Renal cortex interstitium (tissue), 11 donors: ENCODE data around the gene SPATA2. TPM values are rescaled to one million over a fixed set of nuclear protein-coding genes. Genes with fewer than 3 reads are reported as not detected.

Experiments used
- DNase-seq, 11 donors: peaks; one replicate each; pipeline ENCODE4 v3.0.0-alpha.2; 2013; ENCODE audit warnings: low read depth in 9 of 11, low spot score in 4 of 11; ENCODE audit errors: extremely low read depth in 1 of 11
- polyA plus RNA-seq, 3 donors: library from polyadenylated mRNA; unstranded; fragments of 120-200 nt; gene quantifications; one replicate each; pipeline ENCODE4 v1.2.1, GENCODE V29; 2013; ENCODE audit not compliant: insufficient read length in 3 of 3

The SPATA2 gene
- polyA plus RNA-seq, 3 donors = 9.3 to 11.1 (median 9.9) TPM

GRCh38 chr20:49941456-49941855, 26.1 kb upstream of the SPATA2 start:
- DNase-seq = no peak

- DNase-seq = no peak
Measured at GRCh38 chr20:49938173-49939163, 23.1 kb upstream of the SPATA2 start.

DNA sequence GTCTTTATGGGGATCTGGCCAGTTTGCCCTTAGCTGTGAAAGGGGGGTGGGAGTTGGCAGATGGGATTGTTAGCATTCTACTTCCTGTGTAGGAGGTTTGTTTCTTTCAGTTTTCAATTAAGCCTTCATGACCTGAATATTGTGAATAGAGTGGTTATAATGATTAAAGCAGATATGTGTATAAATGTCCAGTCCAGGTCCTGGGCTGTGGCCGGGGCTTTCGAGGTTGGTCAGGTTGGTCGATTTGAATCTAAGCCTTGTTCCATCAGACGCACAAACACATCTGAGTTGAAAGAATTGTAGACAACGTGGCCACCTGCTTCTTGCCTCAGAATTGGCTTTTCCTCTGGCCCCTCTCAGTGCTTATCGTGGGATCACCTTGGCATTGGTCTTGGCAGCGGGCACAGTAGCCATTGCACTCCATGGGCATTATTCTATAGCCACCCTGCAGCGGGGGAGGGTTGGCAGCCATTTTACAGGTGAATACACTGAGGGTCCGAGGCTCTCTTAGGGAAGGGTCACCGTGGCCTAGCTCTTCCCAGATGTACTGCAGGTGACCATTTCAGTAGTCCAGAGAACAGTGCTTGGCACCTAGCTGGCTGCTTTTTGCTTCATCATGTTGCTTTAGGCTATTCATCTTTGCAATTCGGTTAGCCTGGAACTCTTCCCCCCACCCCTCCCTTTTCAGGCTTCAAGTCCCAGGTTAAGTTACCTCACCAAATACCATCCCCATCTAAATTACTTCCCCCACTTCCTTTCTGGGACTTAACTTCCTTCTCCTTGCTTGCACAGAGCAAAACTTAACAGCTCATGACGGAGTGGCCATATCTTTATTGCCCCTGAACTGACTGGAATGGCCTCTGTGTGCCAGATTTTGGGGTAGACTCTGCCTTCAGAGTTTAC, 21.9 kb upstream of the SPATA2 start:
- DNase-seq = peak in 2 of 11 donors; percentile 57 to 61

DNA sequence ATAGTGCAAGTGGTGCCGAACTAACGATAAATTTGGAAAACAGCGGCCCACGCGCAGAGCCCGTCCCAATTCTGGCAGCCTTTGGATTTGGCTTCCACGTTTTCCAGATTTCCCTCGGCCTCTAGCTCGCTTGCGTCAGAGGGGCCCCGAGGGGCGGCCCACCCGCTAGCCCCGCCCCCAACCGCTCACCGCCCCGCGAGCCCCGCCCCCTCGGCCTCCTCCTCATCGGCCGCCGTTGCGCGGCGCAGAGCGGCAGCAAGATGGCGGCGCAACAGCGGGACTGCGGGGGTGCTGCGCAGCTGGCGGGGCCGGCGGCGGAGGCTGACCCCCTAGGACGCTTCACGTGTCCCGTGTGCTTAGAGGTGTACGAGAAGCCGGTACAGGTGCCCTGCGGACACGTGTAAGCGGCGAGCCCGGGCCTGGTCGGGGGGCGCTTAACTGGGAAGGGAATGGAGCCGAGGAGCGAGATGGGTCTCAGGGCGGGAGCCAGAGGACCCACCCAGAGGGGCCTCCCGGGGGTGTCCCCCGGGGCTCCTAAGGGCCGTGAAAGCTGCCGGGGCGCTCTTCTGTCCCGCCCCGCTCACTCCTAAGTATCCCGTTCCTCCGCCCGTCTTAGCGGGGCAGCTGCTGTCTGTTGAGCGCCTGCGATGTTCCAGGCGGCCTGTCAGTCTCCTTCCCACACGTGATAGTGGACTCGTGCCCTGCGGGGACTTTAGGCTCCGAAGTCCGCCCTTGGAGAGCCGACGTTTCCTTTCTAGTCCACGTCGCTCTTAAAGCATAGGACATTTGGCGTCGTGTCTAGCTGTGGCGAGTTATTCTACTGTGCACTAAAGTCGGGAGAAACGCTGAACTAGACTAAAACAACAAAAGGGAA, 21.1 kb upstream of the SPATA2 start, which contains the start of gene RNF114:
Gene RNF114 (plus strand): TSS at position 245 of the 874 bp plus-strand sequence. CDS start 16 bp downstream, at position 261.
- DNase-seq = peak; percentile 78 to 92 (median 89)

DNA sequence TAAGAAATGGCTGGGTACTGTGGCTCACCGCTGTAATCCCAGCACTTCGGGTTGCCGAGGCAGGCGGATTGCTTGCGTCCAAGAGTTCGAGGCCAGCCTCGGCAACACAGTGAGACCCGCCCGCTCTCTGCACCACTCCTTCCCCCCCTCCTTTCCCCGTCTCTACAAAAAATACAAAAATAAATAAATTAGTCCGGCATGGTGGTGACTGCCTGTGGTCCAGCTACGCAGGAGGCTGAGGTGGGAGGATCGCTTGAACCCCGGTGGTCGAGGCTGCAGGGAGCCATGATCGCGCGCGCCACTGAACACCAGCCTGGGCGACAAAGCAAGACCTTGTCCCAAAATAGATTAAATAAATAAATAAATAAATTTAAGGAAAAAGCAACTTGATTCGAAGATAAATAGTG, 20.4 kb upstream of the SPATA2 start:
- DNase-seq = no peak

DNA sequence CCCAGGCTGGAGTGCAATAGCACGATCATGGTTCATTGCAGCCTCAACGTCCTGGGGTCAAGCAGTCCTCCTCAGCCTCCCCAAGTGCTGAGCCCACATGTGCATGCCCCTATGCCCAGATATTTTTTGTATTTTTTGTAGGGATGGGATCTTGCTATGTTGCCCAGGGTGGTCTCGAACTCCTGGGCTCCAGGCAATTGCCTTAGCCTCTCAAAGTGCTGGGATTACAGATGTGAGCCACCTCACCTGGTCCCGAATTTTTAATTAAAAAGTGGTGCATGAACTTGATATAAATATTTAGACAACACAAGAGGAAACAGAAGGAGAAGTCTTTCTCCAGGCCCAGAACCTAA, 13.8 kb upstream of the SPATA2 start:
- DNase-seq = no peak

GRCh38 chr20:49928411-49929141, 13.2 kb upstream of the SPATA2 start:
- peak in 5 of 11 donors; percentile 62 to 80 (median 72) for DNase-seq

GRCh38 chr20:49925901-49926454, 10.6 kb upstream of the SPATA2 start:
- DNase-seq = no peak

DNA sequence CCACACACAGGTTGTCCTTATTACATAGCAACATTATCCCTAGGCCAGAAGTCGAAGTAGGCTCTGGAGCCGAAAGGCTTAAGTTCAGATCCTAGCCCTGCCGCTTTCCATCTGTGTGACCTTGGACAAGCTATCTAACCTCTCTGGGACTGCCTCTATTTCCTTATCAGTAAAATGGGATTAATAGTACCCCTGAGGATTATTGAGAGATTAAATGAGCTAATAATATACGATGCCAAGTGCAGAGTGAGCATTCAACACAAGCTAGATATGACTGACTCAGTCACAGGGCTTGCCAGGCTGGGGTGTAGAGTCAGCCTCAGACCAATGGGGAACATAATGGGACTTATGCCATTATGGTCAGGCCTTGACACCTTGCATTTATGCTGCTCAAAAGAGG, 8.9 kb upstream of the SPATA2 start:
- DNase-seq = no peak

DNA sequence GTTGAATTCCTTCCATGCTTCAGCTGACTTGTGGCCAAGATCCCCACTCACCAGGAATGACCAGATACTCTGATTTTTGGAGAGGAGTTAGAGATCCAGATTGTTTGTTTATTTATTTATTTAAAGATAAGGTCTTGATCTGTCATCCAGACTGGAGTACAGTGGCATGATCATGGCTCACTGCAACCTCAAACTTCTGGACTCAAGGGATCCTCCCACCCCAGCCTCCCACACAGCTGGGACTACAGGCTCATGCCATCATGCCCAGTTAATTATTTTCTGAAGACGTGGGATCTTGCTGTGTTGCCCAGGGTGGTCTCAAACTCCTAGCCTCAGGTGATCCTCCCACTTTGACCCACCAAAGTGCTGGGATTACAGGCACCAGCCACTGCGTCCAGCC, 4.1 kb upstream of the SPATA2 start:
- no peak for DNase-seq

GRCh38 chr20:49919009-49919408, 3.7 kb upstream of the SPATA2 start:
- no peak for DNase-seq

GRCh38 chr20:49918446-49918845, 3.1 kb upstream of the SPATA2 start:
- DNase-seq = no peak

DNA sequence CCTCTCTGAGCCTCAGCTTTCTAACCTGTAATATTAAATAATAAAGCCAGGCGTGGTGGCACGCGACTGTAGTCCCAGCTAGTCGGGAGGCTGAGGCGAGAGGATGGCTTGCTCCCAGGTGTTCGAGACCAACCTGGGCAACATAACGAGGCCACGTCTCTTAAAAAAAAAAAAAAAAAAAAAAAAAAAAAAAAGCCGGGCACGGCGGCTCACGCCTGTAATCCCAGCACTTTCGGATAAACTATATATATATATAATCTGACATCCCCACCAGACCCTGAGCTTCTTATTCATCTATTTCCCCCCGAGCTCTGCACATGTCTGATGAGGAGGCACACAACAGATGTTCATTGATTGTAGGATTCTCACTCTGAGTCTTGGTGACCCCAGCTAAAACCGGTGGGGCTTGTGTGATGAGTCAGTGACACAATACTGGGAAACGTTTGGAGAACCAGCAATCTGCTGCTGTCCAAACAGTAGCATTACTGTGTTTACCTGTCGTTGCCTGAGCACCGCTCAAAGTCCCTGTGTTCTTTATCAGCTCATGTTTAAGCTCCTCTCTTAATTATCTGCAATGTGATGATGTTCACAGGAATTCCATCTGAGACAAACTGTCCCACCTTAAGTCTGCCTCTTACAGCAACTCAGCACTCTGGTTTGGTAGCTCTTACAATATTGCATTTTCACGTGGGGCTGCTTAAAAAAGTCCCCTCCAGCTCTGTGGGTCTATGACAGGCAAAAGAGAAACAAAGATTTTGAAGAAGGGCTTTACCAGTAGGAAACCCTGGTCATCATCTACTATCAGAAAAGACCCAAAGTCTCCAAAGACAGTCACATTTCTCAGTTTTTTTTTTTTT, 1.0 kb upstream of the SPATA2 start:
- DNase-seq = peak in 1 of 11 donors; percentile 43

DNA sequence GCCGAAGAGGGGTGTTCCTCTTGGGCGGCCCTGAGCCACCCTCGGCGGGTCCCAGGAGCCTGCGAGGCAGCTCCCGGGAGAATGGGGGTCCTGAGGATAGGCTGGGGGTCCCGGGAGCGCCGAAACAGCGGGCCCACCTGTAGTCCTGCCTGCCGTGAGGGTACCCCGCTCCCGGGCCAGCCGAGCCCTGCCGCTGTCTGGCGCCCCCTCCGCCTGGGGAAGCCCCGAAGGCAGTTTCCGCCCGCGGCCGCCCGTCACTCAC, 280 bp downstream of the SPATA2 start:
- no peak for DNase-seq

DNA sequence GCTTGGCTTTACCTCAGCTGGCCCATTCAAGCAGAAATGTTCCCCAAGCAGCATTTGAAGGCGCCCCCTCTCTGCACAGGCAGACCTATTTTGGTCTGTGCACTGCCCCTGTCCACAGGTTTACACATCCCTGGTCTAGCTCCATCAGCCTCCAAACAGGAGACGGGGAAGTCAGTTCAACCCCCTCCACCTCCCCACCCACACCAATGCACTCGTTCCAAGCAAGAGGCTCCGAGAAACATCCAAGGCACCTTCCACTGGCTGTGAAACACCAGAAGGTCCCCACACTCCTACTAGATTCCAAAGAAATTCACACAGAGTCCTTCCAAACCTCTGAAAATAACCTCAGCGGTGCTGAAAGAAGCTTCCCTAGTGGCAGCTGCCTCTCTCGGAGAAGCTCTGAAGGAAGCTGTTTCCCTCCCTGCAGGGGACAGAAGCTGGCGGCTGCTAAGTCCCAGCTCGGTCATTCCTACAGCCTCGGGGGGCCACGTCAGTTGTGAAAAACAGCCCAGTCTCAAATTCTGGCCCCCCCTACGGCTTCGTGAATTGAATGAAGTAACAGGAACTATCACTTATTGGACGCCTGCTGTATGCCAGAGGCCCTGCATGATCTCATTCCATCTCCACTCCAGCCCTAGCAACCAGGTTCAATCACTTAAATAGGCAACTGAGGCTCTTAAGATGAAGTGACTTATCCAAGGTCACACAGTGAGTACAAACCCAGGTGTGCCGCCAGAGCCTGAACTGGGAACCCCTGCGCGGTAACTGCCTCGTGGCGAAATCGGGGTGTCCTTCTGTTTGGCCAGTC, 815 bp downstream of the SPATA2 start:
- no peak for DNase-seq

- DNase-seq = no peak
Measured at GRCh38 chr20:49913399-49914047, 1.8 kb downstream of the SPATA2 start.
